HEK293T (cell line): Measurements from ENCODE around the gene TP53RK.

Experiments used
- CTBP1 ChIP-seq: fragments of 450-650 bp; IDR thresholded peaks from 2 replicates; pipeline ENCODE4 v1.6.1; 2016; ENCODE audit warnings: borderline replicate concordance
- FOXA1 ChIP-seq: fragments of 450-650 bp; IDR thresholded peaks from 2 replicates; pipeline ENCODE4 v1.6.1; 2016; ENCODE audit warnings: mild to moderate bottlenecking
- FOXK2 ChIP-seq: fragments of 450-650 bp; IDR thresholded peaks from 2 replicates; pipeline ENCODE4 v1.6.1; 2016; ENCODE audit warnings: mild to moderate bottlenecking
- FOXM1 ChIP-seq: fragments of 450-650 bp; IDR thresholded peaks from 2 replicates; pipeline ENCODE4 v1.6.1; 2017; ENCODE audit warnings: mild to moderate bottlenecking, borderline replicate concordance
- HDGF ChIP-seq: fragments of 450-650 bp; IDR thresholded peaks from 2 replicates; pipeline ENCODE4 v1.6.1; 2017; ENCODE audit warnings: antibody characterized with exemption, borderline replicate concordance
- SP1 ChIP-seq: fragments of 450-650 bp; IDR thresholded peaks from 2 replicates; pipeline ENCODE4 v1.6.1; 2017
- SUZ12 ChIP-seq: fragments of 450-650 bp; IDR thresholded peaks from 2 replicates; pipeline ENCODE4 v1.6.1; 2016; ENCODE audit warnings: mild to moderate bottlenecking

DNA sequence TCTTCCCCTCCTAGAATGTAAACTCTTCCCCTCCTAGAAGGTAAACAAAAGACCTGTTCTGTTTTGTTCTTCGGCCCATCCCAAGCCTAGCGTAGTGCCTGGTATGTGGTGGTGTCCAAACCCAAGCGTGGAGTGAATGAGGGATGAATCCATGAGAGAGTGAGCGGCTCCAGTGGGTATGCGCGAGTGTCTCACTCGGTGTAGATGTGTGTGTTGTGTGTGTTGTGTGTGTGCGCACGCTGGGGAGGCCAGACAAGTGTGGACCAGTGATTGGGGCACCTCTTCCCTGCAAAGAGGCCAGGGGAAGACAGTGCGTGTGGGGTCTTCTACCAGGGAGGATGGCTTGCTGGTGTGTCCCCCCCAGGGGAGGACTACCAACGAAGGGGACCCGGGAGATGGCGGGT lies 19.8 kb upstream of the TP53RK start:
- no peak for TF ChIP-seq SUZ12
- no peak for TF ChIP-seq HDGF
- no peak for TF ChIP-seq CTBP1
- TF ChIP-seq FOXK2, result no peak
- TF ChIP-seq FOXA1, result no peak
- TF ChIP-seq FOXM1, result no peak
- no peak for TF ChIP-seq SP1
